Measurements from ENCODE around the gene FKBP2. TPM values are rescaled to one million over a fixed set of nuclear protein-coding genes. Genes with fewer than 3 reads are reported as not detected.
A peak's percentile ranks its signal among the peaks of the same experiment; 100 is the strongest.

Gene FKBP2
- 28.8 and 30.6 TPM in 2 replicates for total RNA-seq

DNA sequence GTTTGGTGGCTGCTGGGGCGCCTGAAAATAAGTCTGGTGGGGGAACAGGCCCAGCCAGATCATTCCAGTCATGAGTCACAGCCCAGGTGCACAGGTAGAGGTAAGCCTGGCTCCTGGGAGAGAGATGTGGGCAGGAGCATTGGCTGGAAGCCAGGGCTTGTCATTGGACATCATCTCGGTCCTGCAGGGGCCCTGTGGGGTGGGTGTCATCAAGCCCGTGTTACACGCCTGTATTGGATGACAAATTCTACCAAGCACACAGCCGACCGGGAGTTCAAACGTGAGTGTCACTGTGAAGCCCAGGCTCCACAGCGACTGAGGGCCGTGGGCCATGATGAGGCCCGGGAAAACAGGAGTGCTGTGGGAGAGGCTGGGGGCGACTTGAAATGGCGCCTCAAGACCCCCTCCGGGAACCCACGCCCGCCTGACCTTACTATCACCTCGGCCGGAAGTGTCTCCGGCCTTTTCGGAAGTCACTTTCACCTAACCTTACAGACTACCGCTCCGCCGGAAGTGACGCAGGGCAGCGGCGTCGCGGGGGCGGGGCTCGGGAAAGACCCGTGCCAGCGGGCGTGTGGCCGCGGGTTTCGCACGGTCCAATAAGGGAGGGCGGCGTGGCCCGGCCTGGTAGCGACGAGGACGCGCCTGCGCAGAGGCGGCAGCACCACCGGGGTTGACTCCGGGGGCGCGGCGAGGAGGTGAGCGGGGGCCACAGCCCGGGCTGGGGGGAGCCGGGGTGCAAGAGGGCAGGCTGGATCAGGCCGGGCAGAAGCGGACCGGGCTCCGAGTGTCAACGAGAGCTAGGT lies at the start of gene FKBP2:
Gene FKBP2 (plus strand): TSS at position 661 of the 806 bp plus-strand sequence. CDS start 1,293 bp downstream, outside the sequence.
- DNase-seq: peak; percentile 100
- intact Hi-C loops (cut with micrococcal nuclease): loop anchor here (1.0 to 10.0 kb wide), 7 partner anchors 10 to 1636 kb away; partner anchors contain the start of genes BAD, DNAJC4, FERMT3 and GPR137
- peak within 1 kb of the TSS; percentile 95 for H3K4me3 Mint-ChIP-seq
- peaks cover 40% of the 10 kb centered on the region for H3K4me1 Mint-ChIP-seq
- H3K36me3 Mint-ChIP-seq (ENCODE audit: low read depth): peaks cover 41% of the 10 kb centered on the region
- no peaks in the 10 kb centered on the region for H3K9me3 Mint-ChIP-seq
- H3K27me3 Mint-ChIP-seq: no peaks in the 10 kb centered on the region
- H3K27ac Mint-ChIP-seq: peak within 1 kb of the TSS; percentile 97

DNA sequence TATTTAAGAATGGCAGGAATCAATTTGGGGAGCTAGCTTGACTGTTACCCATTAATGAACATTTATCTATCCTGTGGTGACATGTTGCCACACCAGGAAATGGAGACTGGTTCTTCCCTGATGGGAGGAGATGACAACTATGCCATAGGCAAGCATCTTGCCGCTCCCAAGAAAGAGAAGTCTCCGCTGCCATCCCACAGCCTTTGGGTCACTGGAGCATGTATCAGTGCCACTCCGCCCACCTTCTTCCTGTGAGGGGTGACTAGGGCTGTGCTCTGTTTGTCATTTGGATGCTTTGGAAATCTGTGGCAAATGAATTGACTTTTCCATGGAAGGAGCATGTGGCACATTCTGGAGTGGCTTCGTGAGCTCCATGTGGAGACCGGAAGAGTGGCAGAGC lies 48.5 kb upstream of the FKBP2 start:
- Mint-ChIP-seq H3K9me3 (no peaks in the 10 kb centered on the region), H3K27me3 (no peaks in the 10 kb centered on the region), H3K27ac (no peak overlapping the region), H3K36me3 (ENCODE audit: low read depth) (peaks cover 62% of the 10 kb centered on the region), H3K4me3 (no peak overlapping the region), H3K4me1 (peaks cover 32% of the 10 kb centered on the region)
- no peak for DNase-seq
- intact Hi-C loops (cut with micrococcal nuclease): no loop called here

GRCh38 chr11:64196626-64197025 lies 44.3 kb upstream of the FKBP2 start:
- no peak overlapping the region for H3K4me3 Mint-ChIP-seq
- peaks cover 26% of the 10 kb centered on the region for H3K4me1 Mint-ChIP-seq
- H3K9me3 Mint-ChIP-seq: no peaks in the 10 kb centered on the region
- DNase-seq: no peak
- intact Hi-C loops (cut with micrococcal nuclease): no loop called here
- peaks cover 80% of the 10 kb centered on the region for H3K36me3 Mint-ChIP-seq (ENCODE audit: low read depth)
- no peaks in the 10 kb centered on the region for H3K27me3 Mint-ChIP-seq
- peak overlapping the region; percentile 30 for H3K27ac Mint-ChIP-seq

DNA sequence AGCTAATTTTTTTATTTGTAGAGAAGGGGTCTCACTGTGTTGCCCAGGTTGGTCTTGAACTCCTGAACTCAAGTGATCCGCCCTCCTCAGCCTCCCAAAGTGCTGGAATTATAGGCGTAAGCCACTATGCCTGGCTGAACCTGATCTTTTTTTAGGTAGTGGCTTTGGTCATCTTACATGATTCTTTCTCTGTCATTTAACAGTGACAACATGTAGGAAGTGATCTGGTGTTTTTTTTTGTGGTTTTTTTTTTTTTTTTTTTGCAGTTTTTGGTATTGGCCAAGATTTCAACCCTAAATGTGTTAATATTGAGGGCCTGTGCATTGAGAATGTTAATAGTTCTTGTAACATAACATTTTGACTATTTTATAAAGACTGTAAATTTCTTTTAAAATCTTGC lies 42.4 kb upstream of the FKBP2 start:
- no peak overlapping the region for H3K27ac Mint-ChIP-seq
- H3K4me1 Mint-ChIP-seq: peaks cover 23% of the 10 kb centered on the region
- no peaks in the 10 kb centered on the region for H3K27me3 Mint-ChIP-seq
- no peak for DNase-seq
- no peak overlapping the region for H3K4me3 Mint-ChIP-seq
- H3K9me3 Mint-ChIP-seq: no peaks in the 10 kb centered on the region
- H3K36me3 Mint-ChIP-seq (ENCODE audit: low read depth): peaks cover 82% of the 10 kb centered on the region
- intact Hi-C loops (cut with micrococcal nuclease): no loop called here

GRCh38 chr11:64201543-64201942 lies 39.4 kb upstream of the FKBP2 start:
- no peak overlapping the region for H3K4me3 Mint-ChIP-seq
- H3K36me3 Mint-ChIP-seq (ENCODE audit: low read depth): peaks cover 77% of the 10 kb centered on the region
- intact Hi-C loops (cut with micrococcal nuclease): no loop called here
- peak overlapping the region; percentile 48 for H3K27ac Mint-ChIP-seq
- peaks cover 32% of the 10 kb centered on the region for H3K4me1 Mint-ChIP-seq
- no peaks in the 10 kb centered on the region for H3K27me3 Mint-ChIP-seq
- no peak for DNase-seq
- no peaks in the 10 kb centered on the region for H3K9me3 Mint-ChIP-seq

DNA sequence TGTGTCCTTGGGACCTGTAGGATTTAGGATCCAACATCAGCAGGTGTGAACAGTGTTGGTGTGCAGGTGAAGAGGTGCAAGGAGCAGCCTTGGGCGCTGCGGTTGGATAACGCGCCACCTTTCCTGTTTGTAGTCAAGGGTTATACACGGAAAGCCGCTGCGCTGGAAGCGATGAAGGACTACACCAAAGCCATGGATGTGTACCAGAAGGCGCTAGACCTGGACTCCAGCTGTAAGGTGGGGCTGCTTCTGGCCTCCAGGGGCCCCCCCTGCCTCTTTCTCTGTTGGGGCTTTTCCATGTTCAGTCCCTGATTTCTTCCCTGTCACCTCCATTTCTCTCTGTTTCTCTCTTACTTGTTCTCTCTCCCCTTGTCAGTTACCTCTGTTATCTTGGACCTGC lies 37.9 kb upstream of the FKBP2 start:
- Mint-ChIP-seq H3K27me3 (no peaks in the 10 kb centered on the region), H3K36me3 (ENCODE audit: low read depth) (peaks cover 78% of the 10 kb centered on the region), H3K9me3 (no peaks in the 10 kb centered on the region), H3K27ac (no peak overlapping the region), H3K4me3 (no peak overlapping the region), H3K4me1 (peaks cover 27% of the 10 kb centered on the region)
- no peak for DNase-seq
- intact Hi-C loops (cut with micrococcal nuclease): no loop called here

DNA sequence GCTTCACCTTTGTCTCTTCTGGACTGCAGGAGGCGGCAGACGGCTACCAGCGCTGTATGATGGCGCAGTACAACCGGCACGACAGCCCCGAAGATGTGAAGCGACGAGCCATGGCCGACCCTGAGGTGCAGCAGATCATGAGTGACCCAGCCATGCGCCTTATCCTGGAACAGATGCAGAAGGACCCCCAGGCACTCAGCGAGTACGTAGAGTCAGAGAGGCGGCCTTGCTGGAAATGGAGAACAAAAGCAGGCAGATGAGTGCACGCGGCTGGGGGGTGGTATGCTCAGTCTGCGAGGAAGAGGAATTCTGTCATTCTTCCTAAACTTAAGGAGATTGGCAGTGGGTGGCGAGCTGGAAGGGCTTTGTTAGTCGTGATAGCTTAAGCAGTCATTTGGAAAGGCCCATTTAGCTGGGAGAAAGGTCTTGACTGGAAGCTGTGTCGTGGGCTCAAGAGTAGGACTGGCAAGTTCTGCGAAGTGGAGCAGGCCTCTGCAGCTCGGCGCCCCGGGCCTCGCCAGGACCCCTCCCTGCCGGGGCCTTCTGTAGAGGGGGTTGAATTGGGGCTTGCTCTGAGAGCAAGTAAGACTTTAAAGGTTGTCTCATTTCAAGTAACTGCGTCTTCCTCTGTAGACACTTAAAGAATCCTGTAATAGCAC lies 37.3 kb upstream of the FKBP2 start:
- intact Hi-C loops (cut with micrococcal nuclease): loop anchor here (1.0 kb wide), 1 partner anchor 98 kb away; no protein-coding TSS in a partner anchor
- peaks cover 77% of the 10 kb centered on the region for H3K36me3 Mint-ChIP-seq (ENCODE audit: low read depth)
- peaks cover 27% of the 10 kb centered on the region for H3K4me1 Mint-ChIP-seq
- H3K27ac Mint-ChIP-seq: peak overlapping the region; percentile 38
- H3K9me3 Mint-ChIP-seq: no peaks in the 10 kb centered on the region
- DNase-seq: peak; percentile 58
- no peaks in the 10 kb centered on the region for H3K27me3 Mint-ChIP-seq
- H3K4me3 Mint-ChIP-seq: no peak overlapping the region

DNA sequence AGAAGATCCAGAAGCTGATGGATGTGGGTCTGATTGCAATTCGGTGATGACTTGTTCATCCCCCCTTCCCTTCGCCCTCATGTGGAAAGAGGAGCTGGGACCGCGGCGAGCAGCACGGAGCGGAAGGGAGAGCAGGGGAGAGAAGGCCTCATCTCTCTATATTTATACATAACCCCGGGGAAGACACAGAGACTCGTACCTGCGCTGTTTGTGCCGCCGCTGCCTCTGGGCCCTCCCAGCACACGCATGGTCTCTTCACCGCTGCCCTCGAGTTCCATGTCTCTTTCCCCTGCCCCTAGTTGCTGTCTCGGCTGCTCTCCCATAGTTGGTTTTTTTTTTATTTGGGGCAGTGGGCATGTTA lies 36.8 kb upstream of the FKBP2 start:
- Mint-ChIP-seq H3K9me3 (no peaks in the 10 kb centered on the region), H3K36me3 (ENCODE audit: low read depth) (peaks cover 77% of the 10 kb centered on the region), H3K27me3 (no peaks in the 10 kb centered on the region), H3K4me1 (peaks cover 31% of the 10 kb centered on the region), H3K4me3 (no peak overlapping the region), H3K27ac (peak overlapping the region; percentile 38)
- intact Hi-C loops (cut with micrococcal nuclease): loop anchor here (1.0 kb wide), 1 partner anchor 97 kb away; no protein-coding TSS in a partner anchor
- DNase-seq: no peak

DNA sequence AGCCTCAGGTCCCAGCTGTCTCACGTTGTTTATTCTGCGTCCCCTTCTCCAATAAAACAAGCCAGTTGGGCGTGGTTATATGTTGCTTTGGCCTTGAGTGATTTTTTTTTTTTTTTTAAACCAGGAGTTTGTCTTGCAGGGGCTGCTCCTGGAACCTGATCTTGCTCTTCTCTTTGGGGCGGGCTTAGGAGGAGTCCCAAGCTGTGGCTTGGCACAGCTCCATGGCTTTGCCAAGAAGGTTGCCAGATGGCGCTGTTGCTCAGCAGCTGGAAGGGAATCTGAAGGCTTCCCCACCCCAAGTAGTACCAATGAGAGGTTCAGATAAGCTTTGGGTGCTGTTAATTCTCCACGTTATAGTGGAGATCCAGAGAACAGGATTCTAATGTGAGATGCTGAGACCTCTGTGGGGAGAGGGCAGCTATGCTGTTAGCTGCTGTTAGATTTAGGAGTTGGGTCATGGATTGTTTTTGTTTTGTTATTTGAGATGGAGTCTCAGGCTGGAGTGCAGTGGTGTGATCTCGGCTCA lies 36.4 kb upstream of the FKBP2 start:
- H3K4me1 Mint-ChIP-seq: peaks cover 33% of the 10 kb centered on the region

GRCh38 chr11:64206457-64207255 lies 34.2 kb upstream of the FKBP2 start, which contains the start of gene FERMT3:
FERMT3 (plus strand) TSS chr11:64206721; CDS start chr11:64207365, 644 bp downstream.
- peaks cover 30% of the 10 kb centered on the region for H3K4me1 Mint-ChIP-seq

More for the DNA sequence above, 36.4 kb upstream of the FKBP2 start:
- intact Hi-C loops (cut with micrococcal nuclease): loop anchor here (1.0 kb wide), 1 partner anchor 97 kb away; no protein-coding TSS in a partner anchor
- Mint-ChIP-seq H3K27me3 (no peaks in the 10 kb centered on the region), H3K9me3 (no peaks in the 10 kb centered on the region), H3K36me3 (ENCODE audit: low read depth) (peaks cover 78% of the 10 kb centered on the region), H3K4me3 (peak overlapping the region; percentile 69), H3K27ac (peak overlapping the region; percentile 80)
- peak; percentile 93 for DNase-seq

DNA sequence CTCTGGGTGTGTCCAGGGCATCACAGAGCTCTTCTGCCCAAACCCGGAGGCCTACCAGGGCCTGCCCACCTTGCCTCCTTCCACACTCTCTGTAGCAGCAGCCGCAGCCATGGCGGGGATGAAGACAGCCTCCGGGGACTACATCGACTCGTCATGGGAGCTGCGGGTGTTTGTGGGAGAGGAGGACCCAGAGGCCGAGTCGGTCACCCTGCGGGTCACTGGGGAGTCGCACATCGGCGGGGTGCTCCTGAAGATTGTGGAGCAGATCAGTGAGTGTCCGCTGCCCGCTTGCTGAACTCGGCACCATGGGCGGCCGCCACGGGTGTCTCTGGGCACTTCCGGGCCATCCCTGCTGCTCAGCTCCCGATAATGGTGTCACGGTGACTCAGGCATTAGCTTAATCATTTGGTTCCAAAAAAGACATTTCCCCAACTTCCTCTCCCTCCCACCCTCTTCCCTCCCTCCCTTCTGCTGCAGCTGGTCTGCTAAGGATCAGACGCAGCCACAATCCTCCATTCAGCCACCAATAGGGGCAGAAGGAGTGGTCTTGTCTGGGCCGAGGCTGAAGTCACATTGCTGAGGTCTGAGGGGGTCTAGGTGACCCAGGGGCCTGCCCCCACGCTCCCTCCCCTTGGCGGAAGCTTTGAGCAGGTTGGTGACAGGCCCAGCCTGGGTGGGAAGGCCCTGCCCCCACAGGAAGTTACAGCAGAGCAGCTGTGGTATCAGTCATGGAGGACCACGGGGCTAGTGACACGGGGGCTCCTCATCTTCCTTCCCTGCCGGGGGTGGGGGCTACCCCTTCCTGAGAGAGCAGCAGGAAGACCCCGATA lies 33.4 kb upstream of the FKBP2 start:
- intact Hi-C loops (cut with micrococcal nuclease): loop anchor here (1.0 to 2.0 kb wide), 2 partner anchors 19 to 33 kb away; partner anchors contain the start of genes FKBP2, NUDT22 and TRPT1
- peaks cover 72% of the 10 kb centered on the region for H3K36me3 Mint-ChIP-seq (ENCODE audit: low read depth)

More at GRCh38 chr11:64206457-64207255, 34.2 kb upstream of the FKBP2 start, which contains the start of gene FERMT3:
- Mint-ChIP-seq H3K4me3 (peak within 1 kb of the TSS; percentile 88), H3K27me3 (no peaks in the 10 kb centered on the region), H3K27ac (peak within 1 kb of the TSS; percentile 92), H3K36me3 (ENCODE audit: low read depth) (peaks cover 71% of the 10 kb centered on the region), H3K9me3 (no peaks in the 10 kb centered on the region)
- intact Hi-C loops (cut with micrococcal nuclease): loop anchor here (1.0 to 2.0 kb wide), 4 partner anchors 19 to 99 kb away; partner anchors contain the start of genes ESRRA, FKBP2, NUDT22 and TRPT1
- DNase-seq: peak; percentile 93

DNA sequence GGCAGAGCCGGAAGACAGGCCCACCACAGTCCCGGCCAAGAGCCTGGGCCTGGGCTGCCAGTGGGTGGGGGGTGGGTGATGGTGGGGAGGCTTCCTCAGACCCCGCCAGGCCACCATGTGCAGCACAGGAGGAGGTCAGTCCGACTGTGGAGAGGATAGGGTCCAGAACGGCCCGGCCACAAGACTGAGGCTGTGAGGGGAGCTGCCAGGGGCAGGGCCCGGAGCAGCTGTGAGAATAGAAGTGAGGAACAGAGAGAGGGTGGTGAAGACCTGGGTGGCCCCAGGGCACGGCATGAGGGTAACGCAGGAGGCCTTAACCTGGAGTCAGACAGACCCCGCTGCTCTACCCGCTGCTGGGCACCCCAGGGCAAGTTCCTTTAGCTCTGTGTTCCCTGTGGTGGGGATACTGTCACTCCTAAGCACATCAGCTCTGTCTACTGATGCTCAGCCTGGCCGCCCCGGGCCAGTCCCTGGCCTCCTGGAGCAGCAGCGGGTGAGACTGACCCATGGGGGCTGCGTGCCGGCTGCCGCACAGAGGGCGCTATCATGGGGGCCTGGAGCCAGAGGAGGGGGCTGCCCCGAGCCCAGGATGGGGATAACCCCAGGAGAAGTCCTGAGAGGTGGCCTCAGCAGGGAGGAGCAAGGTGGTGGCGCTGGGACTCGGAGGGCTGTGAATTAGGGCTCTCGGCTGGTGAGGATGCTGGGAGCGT lies 32.7 kb upstream of the FKBP2 start:
- peaks cover 73% of the 10 kb centered on the region for H3K36me3 Mint-ChIP-seq (ENCODE audit: low read depth)
- peak overlapping the region; percentile 88 for H3K4me3 Mint-ChIP-seq
- H3K9me3 Mint-ChIP-seq: no peaks in the 10 kb centered on the region
- H3K27ac Mint-ChIP-seq: peak overlapping the region; percentile 92
- no peak for DNase-seq
- no peaks in the 10 kb centered on the region for H3K27me3 Mint-ChIP-seq
- peaks cover 33% of the 10 kb centered on the region for H3K4me1 Mint-ChIP-seq
- intact Hi-C loops (cut with micrococcal nuclease): no loop called here

More for the DNA sequence above, 33.4 kb upstream of the FKBP2 start:
- no peaks in the 10 kb centered on the region for H3K27me3 Mint-ChIP-seq
- H3K9me3 Mint-ChIP-seq: no peaks in the 10 kb centered on the region
- peaks cover 32% of the 10 kb centered on the region for H3K4me1 Mint-ChIP-seq
- peak; percentile 93 for DNase-seq
- peak overlapping the region; percentile 88 for H3K4me3 Mint-ChIP-seq
- H3K27ac Mint-ChIP-seq: peak overlapping the region; percentile 92
